Raji (cell line): Measurements from ENCODE around the gene ATP6V0D1.

ENCODE experiments used
- POLR2A ChIP-seq: IDR thresholded peaks from 2 replicates; pipeline ENCODE4 v1.6.1; 2011; ENCODE audit warnings: low read depth, low read length, control low read depth; ENCODE audit not compliant: insufficient read depth

Gene ATP6V0D1

GRCh38 chr16:67430977-67431774 lies 49.8 kb downstream of the ATP6V0D1 start, which contains the start of gene HSD11B2:
HSD11B2 (plus strand) TSS chr16:67431121; CDS start chr16:67431249, 128 bp downstream.
- TF ChIP-seq POLR2A: no peak

- TF ChIP-seq POLR2A: no peak
These were observed 50.4 kb downstream of the ATP6V0D1 start for GRCh38 chr16:67430504-67430976.

DNA sequence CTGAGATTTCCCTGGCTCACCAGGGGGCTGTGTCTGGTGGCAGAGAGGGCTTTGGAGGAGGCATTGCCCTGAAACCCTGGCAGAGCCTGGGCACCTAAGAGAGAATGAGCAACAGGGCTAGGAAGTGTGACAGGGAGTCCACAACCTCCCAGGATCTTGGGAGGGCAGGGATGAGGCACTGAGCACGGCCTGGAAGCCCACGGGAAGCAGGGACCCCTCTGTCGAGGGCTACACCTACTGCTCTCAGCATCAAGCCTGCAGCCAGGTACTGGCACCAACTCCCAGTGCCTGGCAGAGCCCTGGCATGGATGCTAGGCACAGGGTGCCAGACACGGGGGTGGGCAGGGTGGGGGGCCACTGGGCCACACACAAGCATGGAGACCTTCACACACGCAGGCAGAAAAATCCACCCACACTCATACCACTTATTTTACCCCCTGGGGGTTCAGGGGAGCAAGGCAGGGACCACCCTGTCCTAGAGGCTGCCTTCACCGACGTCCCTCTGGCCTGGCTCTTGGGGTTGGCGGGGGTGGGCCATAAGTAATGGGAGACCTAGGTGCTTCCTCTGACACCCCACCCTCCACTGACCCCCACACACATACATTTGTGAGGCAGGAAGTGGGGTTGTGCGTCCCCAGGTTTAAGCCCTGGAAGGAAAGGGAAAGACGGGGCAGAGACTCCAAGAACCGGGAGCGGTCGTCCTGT lies 51.0 kb downstream of the ATP6V0D1 start:
- TF ChIP-seq POLR2A: no peak

- no peak for TF ChIP-seq POLR2A
These were observed 51.7 kb downstream of the ATP6V0D1 start for GRCh38 chr16:67429053-67429798.

DNA sequence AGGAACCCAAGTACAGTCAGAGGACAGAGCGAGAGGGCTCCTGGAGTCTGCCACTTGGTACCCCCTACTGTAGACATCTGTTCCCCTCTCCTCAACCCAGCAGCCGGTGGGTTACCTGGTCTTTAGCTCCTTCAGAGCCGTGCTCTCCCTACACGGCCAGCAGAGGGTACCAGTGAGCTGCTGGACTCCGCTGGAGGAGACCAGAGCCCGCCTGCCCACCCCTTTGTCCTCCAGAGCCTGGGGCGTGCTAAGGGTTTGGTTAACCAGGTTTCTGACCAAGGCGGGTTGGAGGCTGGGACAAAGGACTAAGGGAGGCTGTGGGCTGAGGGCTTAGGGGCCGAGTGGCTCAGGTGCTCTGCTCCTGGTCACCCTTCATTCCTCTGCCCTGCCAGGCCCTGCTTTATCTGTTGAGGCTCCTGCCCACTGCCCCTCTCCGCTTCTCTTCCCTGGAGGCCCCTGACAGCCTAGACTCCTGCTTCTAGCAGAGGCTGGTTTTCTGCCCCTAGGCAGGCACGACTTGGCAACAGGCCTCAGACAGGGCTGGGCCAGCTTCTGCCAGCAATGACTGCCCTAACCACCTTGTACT lies 52.7 kb downstream of the ATP6V0D1 start:
- no peak for TF ChIP-seq POLR2A

DNA sequence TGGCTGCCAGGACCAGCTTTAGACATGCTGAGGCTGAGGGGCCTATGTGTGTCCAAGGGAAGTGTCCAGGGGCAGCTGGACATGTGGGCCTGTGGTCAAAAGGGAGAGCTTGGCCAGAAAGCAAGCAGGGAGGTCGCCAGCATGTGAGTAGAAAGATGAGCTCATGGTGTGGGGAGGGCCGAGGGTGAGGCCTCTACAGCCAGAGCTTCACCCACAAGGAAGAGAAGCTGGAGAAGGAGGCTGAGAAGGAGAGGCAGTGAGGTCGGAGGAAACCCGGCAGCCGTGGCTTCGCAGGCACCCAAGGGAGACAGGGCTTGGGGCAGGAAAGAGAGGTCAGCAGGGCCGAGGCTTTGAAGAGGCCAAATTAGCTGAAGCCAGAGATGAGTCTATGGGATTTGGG lies 54.0 kb downstream of the ATP6V0D1 start:
- TF ChIP-seq POLR2A: no peak

- no peak for TF ChIP-seq POLR2A
These were observed 54.9 kb downstream of the ATP6V0D1 start for GRCh38 chr16:67426022-67426421.

GRCh38 chr16:67425580-67425979 lies 55.4 kb downstream of the ATP6V0D1 start:
- TF ChIP-seq POLR2A: no peak

- no peak for TF ChIP-seq POLR2A
These were observed 55.9 kb downstream of the ATP6V0D1 start for GRCh38 chr16:67425061-67425460.

GRCh38 chr16:67424261-67424615 lies 56.7 kb downstream of the ATP6V0D1 start:
- TF ChIP-seq POLR2A: no peak

- TF ChIP-seq POLR2A: no peak
These were observed 57.2 kb downstream of the ATP6V0D1 start for GRCh38 chr16:67423611-67424260.

DNA sequence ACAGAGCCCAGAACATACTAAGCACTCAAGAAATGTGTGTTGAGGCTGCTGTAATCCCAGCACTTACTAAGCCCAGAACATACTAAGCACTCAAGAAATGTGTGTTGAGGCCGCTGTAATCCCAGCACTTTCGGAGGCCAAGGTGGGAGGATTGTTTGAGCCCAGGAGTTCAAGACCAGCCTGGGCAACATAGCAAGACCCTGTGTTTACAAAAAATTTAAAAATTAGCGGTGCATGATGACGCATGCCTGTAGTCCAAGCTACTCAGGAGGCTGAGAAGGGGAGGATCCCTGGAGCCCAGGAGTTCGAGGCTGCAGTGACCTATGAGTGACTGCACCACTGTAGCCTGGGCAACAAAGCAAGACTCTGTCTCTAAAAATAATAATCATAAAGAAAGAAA lies 57.9 kb downstream of the ATP6V0D1 start:
- TF ChIP-seq POLR2A: no peak

- TF ChIP-seq POLR2A: no peak
These were observed 59.9 kb downstream of the ATP6V0D1 start for GRCh38 chr16:67421030-67421429.

DNA sequence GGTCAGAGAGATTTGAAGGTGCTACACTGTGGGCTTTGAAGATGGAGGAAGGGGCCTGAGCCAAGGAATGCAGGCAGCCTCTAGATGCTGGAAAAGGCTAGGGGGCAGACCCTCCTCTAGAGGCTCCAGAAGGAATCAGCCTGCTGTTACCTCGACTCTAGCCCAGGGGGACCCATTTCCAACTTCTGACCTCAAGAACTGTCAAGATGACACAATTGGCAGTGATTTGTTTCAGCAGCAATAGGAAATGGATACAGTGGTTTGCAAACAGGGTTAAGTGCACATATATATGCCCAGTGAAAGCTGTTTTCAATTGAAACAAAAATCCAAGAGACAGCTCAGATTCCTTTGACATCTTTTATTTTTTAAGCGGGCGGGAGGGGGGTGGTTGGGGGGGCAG lies 61.0 kb downstream of the ATP6V0D1 start:
- no peak for TF ChIP-seq POLR2A

GRCh38 chr16:67419502-67419901 lies 61.5 kb downstream of the ATP6V0D1 start:
- no peak for TF ChIP-seq POLR2A
